ENCODE results near the gene KRTAP4-16.

GRCh38 chr17:41149652-41149985 lies 47.6 kb upstream of the KRTAP4-16 start, which contains the start of gene KRTAP4-5:
- TF ChIP-seq, protein P1, sequence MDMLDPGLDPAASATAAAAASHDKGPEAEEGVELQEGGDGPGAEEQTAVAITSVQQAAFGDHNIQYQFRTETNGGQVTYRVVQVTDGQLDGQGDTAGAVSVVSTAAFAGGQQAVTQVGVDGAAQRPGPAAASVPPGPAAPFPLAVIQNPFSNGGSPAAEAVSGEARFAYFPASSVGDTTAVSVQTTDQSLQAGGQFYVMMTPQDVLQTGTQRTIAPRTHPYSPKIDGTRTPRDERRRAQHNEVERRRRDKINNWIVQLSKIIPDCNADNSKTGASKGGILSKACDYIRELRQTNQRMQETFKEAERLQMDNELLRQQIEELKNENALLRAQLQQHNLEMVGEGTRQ (IDR thresholded peaks at IDR 0.05): no peak
- TF ChIP-seq EHMT2 (IDR thresholded peaks at IDR 0.05; ENCODE audit: low read depth) (no peak), POLR2A (IDR thresholded peaks at IDR 0.05; ENCODE audit: low read length) (no peak), SMC3 (IDR thresholded peaks at IDR 0.05) (no peak), JUN (IDR thresholded peaks at IDR 0.05) (no peak), CTCF (IDR thresholded peaks at IDR 0.05) (no peak), KDM5A (IDR thresholded peaks at IDR 0.05) (no peak), KDM1A (IDR thresholded peaks at IDR 0.05; ENCODE audit: low read depth) (no peak), HMGXB4 (CRISPR knock-in tag; IDR thresholded peaks at IDR 0.05; ENCODE audit: borderline replicate concordance) (no peak)
- TF ChIP-seq, protein P2, sequence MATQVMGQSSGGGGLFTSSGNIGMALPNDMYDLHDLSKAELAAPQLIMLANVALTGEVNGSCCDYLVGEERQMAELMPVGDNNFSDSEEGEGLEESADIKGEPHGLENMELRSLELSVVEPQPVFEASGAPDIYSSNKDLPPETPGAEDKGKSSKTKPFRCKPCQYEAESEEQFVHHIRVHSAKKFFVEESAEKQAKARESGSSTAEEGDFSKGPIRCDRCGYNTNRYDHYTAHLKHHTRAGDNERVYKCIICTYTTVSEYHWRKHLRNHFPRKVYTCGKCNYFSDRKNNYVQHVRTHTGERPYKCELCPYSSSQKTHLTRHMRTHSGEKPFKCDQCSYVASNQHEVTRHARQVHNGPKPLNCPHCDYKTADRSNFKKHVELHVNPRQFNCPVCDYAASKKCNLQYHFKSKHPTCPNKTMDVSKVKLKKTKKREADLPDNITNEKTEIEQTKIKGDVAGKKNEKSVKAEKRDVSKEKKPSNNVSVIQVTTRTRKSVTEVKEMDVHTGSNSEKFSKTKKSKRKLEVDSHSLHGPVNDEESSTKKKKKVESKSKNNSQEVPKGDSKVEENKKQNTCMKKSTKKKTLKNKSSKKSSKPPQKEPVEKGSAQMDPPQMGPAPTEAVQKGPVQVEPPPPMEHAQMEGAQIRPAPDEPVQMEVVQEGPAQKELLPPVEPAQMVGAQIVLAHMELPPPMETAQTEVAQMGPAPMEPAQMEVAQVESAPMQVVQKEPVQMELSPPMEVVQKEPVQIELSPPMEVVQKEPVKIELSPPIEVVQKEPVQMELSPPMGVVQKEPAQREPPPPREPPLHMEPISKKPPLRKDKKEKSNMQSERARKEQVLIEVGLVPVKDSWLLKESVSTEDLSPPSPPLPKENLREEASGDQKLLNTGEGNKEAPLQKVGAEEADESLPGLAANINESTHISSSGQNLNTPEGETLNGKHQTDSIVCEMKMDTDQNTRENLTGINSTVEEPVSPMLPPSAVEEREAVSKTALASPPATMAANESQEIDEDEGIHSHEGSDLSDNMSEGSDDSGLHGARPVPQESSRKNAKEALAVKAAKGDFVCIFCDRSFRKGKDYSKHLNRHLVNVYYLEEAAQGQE (IDR thresholded peaks at IDR 0.05): no peak

Data from A549 (cell line).